HepG2 (cell line): ENCODE data around the gene ANXA6. TPM values are rescaled to one million over a fixed set of nuclear protein-coding genes. Genes with fewer than 3 reads are reported as not detected.

Source experiments
- CHCHD3 ChIP-seq: sonication (generic); formaldehyde crosslinking; IDR thresholded peaks from 2 replicates; pipeline ENCODE4 v1.8.0; 2022; ENCODE audit warnings: mild to moderate bottlenecking, missing genetic modification reagents, moderate library complexity
- DPF2 ChIP-seq: sonication (generic); formaldehyde crosslinking; IDR thresholded peaks from 2 replicates; pipeline ENCODE4 v1.4.0; 2020; ENCODE audit warnings: mild to moderate bottlenecking, low read depth, missing genetic modification reagents, borderline replicate concordance
- HNRNPL ChIP-seq: fragments of 200-400 bp; formaldehyde crosslinking; IDR thresholded peaks from 2 replicates; pipeline ENCODE4 v1.6.1; 2017; ENCODE audit warnings: mild to moderate bottlenecking, low read depth, low read length
- MAX ChIP-seq: IDR thresholded peaks from 2 replicates; pipeline ENCODE4 v1.6.1; 2012; ENCODE audit warnings: inconsistent platforms
- PHF21A ChIP-seq: sonication (generic); formaldehyde crosslinking; IDR thresholded peaks from 2 replicates; pipeline ENCODE4 v1.5.0; 2020; ENCODE audit warnings: mild to moderate bottlenecking, missing genetic modification reagents
- PLRG1 ChIP-seq: fragments of 450-650 bp; conservative IDR thresholded peaks from 2 replicates; pipeline ENCODE4 v1.6.1; 2016
- USF2 ChIP-seq, 2 experiments: sonication (generic) in 1 of 2; formaldehyde crosslinking in 1 of 2; IDR thresholded peaks; 2 replicates each; pipeline versions ENCODE4 v1.5.1 to v1.6.1; 2011 to 2020; ENCODE audit warnings: borderline replicate concordance in 1 of 2, low read depth in 1 of 2, low read length in 1 of 2, mild to moderate bottlenecking in 1 of 2, missing genetic modification reagents in 1 of 2, moderate library complexity in 1 of 2
- ZBED4 ChIP-seq: sonication (generic); formaldehyde crosslinking; IDR thresholded peaks from 2 replicates; pipeline ENCODE4 v1.4.0; 2020; ENCODE audit warnings: missing genetic modification reagents, borderline replicate concordance
- ZFP82 ChIP-seq: sonication (generic); formaldehyde crosslinking; IDR thresholded peaks from 2 replicates; pipeline ENCODE4 v1.5.1; 2020; ENCODE audit warnings: mild to moderate bottlenecking, missing genetic modification reagents, borderline replicate concordance
- ZNF10 ChIP-seq: sonication (generic); formaldehyde crosslinking; IDR thresholded peaks from 2 replicates; pipeline ENCODE4 v1.4.0; 2020; ENCODE audit warnings: mild to moderate bottlenecking, low read depth, missing genetic modification reagents, borderline replicate concordance
- ZNF138 ChIP-seq: sonication (generic); formaldehyde crosslinking; IDR thresholded peaks from 2 replicates; pipeline ENCODE4 v1.5.0; 2020; ENCODE audit warnings: mild to moderate bottlenecking, low read depth, missing genetic modification reagents
- ZNF367 ChIP-seq: sonication (generic); formaldehyde crosslinking; IDR thresholded peaks from 2 replicates; pipeline ENCODE4 v1.4.0; 2020; ENCODE audit warnings: missing genetic modification reagents, borderline replicate concordance
- ZNF468 ChIP-seq: sonication (generic); formaldehyde crosslinking; IDR thresholded peaks from 2 replicates; pipeline ENCODE4 v1.8.0; 2022; ENCODE audit warnings: mild to moderate bottlenecking, moderate library complexity, missing genetic modification reagents
- ZNF496 ChIP-seq: sonication (generic); formaldehyde crosslinking; IDR thresholded peaks from 2 replicates; pipeline ENCODE4 v1.8.1; 2023; ENCODE audit warnings: mild to moderate bottlenecking, moderate library complexity, missing genetic modification reagents; ENCODE audit not compliant: insufficient replicate concordance
- ZNF563 ChIP-seq: sonication (generic); formaldehyde crosslinking; IDR thresholded peaks from 2 replicates; pipeline ENCODE4 v1.8.0; 2022; ENCODE audit warnings: mild to moderate bottlenecking, moderate library complexity, missing genetic modification reagents
- ZNF737 ChIP-seq: sonication (generic); formaldehyde crosslinking; IDR thresholded peaks from 2 replicates; pipeline ENCODE4 v1.5.0; 2020; ENCODE audit warnings: missing genetic modification reagents, mild to moderate bottlenecking, borderline replicate concordance
- ZNF761 ChIP-seq: sonication (generic); formaldehyde crosslinking; conservative IDR thresholded peaks from 2 replicates; pipeline ENCODE4 v1.4.0; 2020; ENCODE audit warnings: mild to moderate bottlenecking, missing genetic modification reagents
- polyA plus RNA-seq, 8 experiments: library from polyadenylated mRNA; depleted of rRNA in 3 of 8; stranded (reverse) in 7 of 8; unstranded in 1 of 8; fragments of >200 nt; fragmentation: Illumina TruSeq in 4 of 8; extraction: Trizol in 4 of 8; gene quantifications; 2 replicates each; pipeline versions ENCODE4 v1.2.1 to v1.2.3, GENCODE V29; 2011 to 2016; ENCODE audit warnings: low read depth in 4 of 8, missing spikeins in 1 of 8, mixed read lengths in 1 of 8; ENCODE audit not compliant: insufficient read depth in 1 of 8
- total RNA-seq, 5 experiments: library from RNA; depleted of rRNA; stranded (reverse); fragments of >200 nt; fragmentation: Illumina TruSeq; extraction: Trizol; gene quantifications; 2 replicates each; pipeline ENCODE4 v1.2.3, GENCODE V29; 2016; ENCODE audit warnings: low read depth in 1 of 5

Gene ANXA6
- total and polyA plus RNA-seq, 2 of the 13 experiments (the other 11 are each of a cell fraction or from before 2014, with no cell fraction given): 103 to 125 TPM

GRCh38 chr5:151156507-151157420 is 815 bp downstream of the ANXA6 start (continued):
- no peak for TF ChIP-seq ZBED4 (CRISPR knock-in tag)
- TF ChIP-seq ZNF138: 0 out of 2 replicates have a peak, but pooled peaks have one; percentile 21
- no peak for TF ChIP-seq HNRNPL
- TF ChIP-seq PLRG1: no peak
- no peak for TF ChIP-seq ZNF10 (CRISPR knock-in tag)
- peak; percentile 7; the same call in 1 of the 2 replicates for TF ChIP-seq ZNF563
- TF ChIP-seq ZFP82 (CRISPR knock-in tag): 0 out of 2 replicates have a peak, but pooled peaks have one; percentile 64
- TF ChIP-seq USF2 (IDR thresholded peaks at IDR 0.05; ENCODE audit: low read depth, low read length): no peak
- peak; percentile 55 for TF ChIP-seq USF2 (CRISPR knock-in tag; IDR thresholded peaks at IDR 0.05; ENCODE audit: borderline replicate concordance)
- TF ChIP-seq ZNF468 (CRISPR knock-in tag): no peak
- TF ChIP-seq CHCHD3: no peak
- TF ChIP-seq ZNF367 (CRISPR knock-in tag): no peak
- no peak for TF ChIP-seq ZNF496 (CRISPR knock-in tag)
- no peak; the same call in 1 of the 2 replicates for TF ChIP-seq MAX
- no peak for TF ChIP-seq DPF2
- no peak for TF ChIP-seq ZNF737 (CRISPR knock-in tag)
- TF ChIP-seq ZNF761 (CRISPR knock-in tag): no peak
- no peak for TF ChIP-seq PHF21A (CRISPR knock-in tag)
